GM03348 (cell line): ENCODE results near the gene SFMBT1.

Experiments
- DNase-seq: peaks from one replicate; pipeline ENCODE4 v3.0.0; 2012; ENCODE audit warnings: low spot score

The SFMBT1 gene

GRCh38 chr3:52917044-52917443 is 128.8 kb downstream of the SFMBT1 start:
- no peak for DNase-seq

GRCh38 chr3:52915294-52915693 is 130.6 kb downstream of the SFMBT1 start:
- DNase-seq, result no peak

- DNase-seq, result no peak
These were observed 132.8 kb downstream of the SFMBT1 start for GRCh38 chr3:52912885-52913731.

GRCh38 chr3:52910823-52911222 is 135.1 kb downstream of the SFMBT1 start:
- no peak for DNase-seq

GRCh38 chr3:52907497-52907896 is 138.4 kb downstream of the SFMBT1 start:
- no peak for DNase-seq

- DNase-seq, result no peak
These were observed 141.3 kb downstream of the SFMBT1 start for GRCh38 chr3:52904552-52904951.

GRCh38 chr3:52904000-52904399 is 141.9 kb downstream of the SFMBT1 start:
- DNase-seq, result no peak

- DNase-seq, result peak; percentile 99
These were observed 148.4 kb downstream of the SFMBT1 start, which contains the start of gene STIMATE for GRCh38 chr3:52897130-52898122. TSS of gene STIMATE (minus strand) at chr3:52897548. CDS start at chr3:52897450, 98 bp downstream.

GRCh38 chr3:52896613-52897012 is 149.3 kb downstream of the SFMBT1 start:
- DNase-seq, result no peak

GRCh38 chr3:52896151-52896550 is 149.7 kb downstream of the SFMBT1 start:
- no peak for DNase-seq

- DNase-seq, result no peak
These were observed 150.5 kb downstream of the SFMBT1 start for GRCh38 chr3:52895418-52895817.

GRCh38 chr3:52894756-52895155 is 151.1 kb downstream of the SFMBT1 start:
- DNase-seq, result no peak

- DNase-seq, result no peak
These were observed 152.2 kb downstream of the SFMBT1 start for GRCh38 chr3:52893723-52894122.

GRCh38 chr3:52892625-52893311 is 153.1 kb downstream of the SFMBT1 start:
- peak; percentile 20 for DNase-seq

GRCh38 chr3:52892290-52892624 is 153.6 kb downstream of the SFMBT1 start:
- no peak for DNase-seq

GRCh38 chr3:52891615-52892081 is 154.2 kb downstream of the SFMBT1 start:
- DNase-seq, result peak; percentile 88

- DNase-seq, result no peak
These were observed 154.7 kb downstream of the SFMBT1 start for GRCh38 chr3:52891164-52891563.

GRCh38 chr3:52890735-52891134 is 155.1 kb downstream of the SFMBT1 start:
- no peak for DNase-seq

- DNase-seq, result no peak
These were observed 156.0 kb downstream of the SFMBT1 start for GRCh38 chr3:52889901-52890300.

- DNase-seq, result no peak
These were observed 158.7 kb downstream of the SFMBT1 start for GRCh38 chr3:52887166-52887565.

- DNase-seq, result no peak
These were observed 159.7 kb downstream of the SFMBT1 start for GRCh38 chr3:52886049-52886730.
